Stimulated activated CD4-positive, alpha-beta T cell treated with anti-CD3 and anti-CD28 coated beads, Interleukin-2, amount 100 ng/mL, for 24 hours (primary cell): ENCODE data around the gene VAC14.

Experiments
- DNase-seq, 2 donors: peaks; one replicate each; pipeline ENCODE4 v3.0.0-alpha.2; 2020

The VAC14 gene

GRCh38 chr16:70721202-70721963 is 79.6 kb downstream of the VAC14 start:
- no peak for DNase-seq

GRCh38 chr16:70720425-70721201 is 80.3 kb downstream of the VAC14 start:
- no peak for DNase-seq

GRCh38 chr16:70717065-70717464 is 83.9 kb downstream of the VAC14 start:
- DNase-seq: no peak

- no peak for DNase-seq
Observed at GRCh38 chr16:70715860-70716357, 85.0 kb downstream of the VAC14 start.

GRCh38 chr16:70715055-70715858 is 85.7 kb downstream of the VAC14 start:
- DNase-seq: no peak

GRCh38 chr16:70714581-70715054 is 86.3 kb downstream of the VAC14 start:
- no peak for DNase-seq

GRCh38 chr16:70713824-70714223 is 87.1 kb downstream of the VAC14 start:
- DNase-seq: no peak

- DNase-seq: no peak
Observed at GRCh38 chr16:70713342-70713741, 87.6 kb downstream of the VAC14 start.

- DNase-seq: no peak
Observed at GRCh38 chr16:70712942-70713341, 88.0 kb downstream of the VAC14 start.

GRCh38 chr16:70712359-70712758 is 88.6 kb downstream of the VAC14 start:
- no peak for DNase-seq

GRCh38 chr16:70711211-70712031 is 89.5 kb downstream of the VAC14 start:
- no peak for DNase-seq

GRCh38 chr16:70710422-70711210 is 90.3 kb downstream of the VAC14 start:
- no peak for DNase-seq

- DNase-seq: no peak
Observed at GRCh38 chr16:70709942-70710341, 91.0 kb downstream of the VAC14 start.

- DNase-seq: no peak
Observed at GRCh38 chr16:70709457-70709856, 91.5 kb downstream of the VAC14 start.

- no peak for DNase-seq
Observed at GRCh38 chr16:70708366-70709246, 92.4 kb downstream of the VAC14 start.

- DNase-seq: no peak
Observed at GRCh38 chr16:70706948-70707465, 94.0 kb downstream of the VAC14 start.

- no peak for DNase-seq
Observed at GRCh38 chr16:70705056-70705455, 95.9 kb downstream of the VAC14 start.

- DNase-seq: no peak
Observed at GRCh38 chr16:70704586-70704985, 96.4 kb downstream of the VAC14 start.

- no peak for DNase-seq
Observed at GRCh38 chr16:70703835-70704381, 97.0 kb downstream of the VAC14 start.
